H1 (cell line): Measurements from ENCODE around the gene SPSB2. TPM values are rescaled to one million over a fixed set of nuclear protein-coding genes. Genes with fewer than 3 reads are reported as not detected.

Source experiments
- CTCF ChIA-PET: fragments of 300-600 bp; sonication (Branson Sonifier 250); formaldehyde crosslinking; loops from one replicate; lab custom pipeline; 2021; ENCODE audit not compliant: partially characterized antibody; lab: Charles Lee
- POLR2A ChIA-PET: fragments of 300-600 bp; sonication (Branson Sonifier 250); formaldehyde crosslinking; loops from one replicate; lab custom pipeline; 2021; ENCODE audit warnings: inconsistent platforms; ENCODE audit not compliant: partially characterized antibody; lab: Charles Lee
- DNase-seq, 2 experiments: peaks; one replicate each; pipeline versions ENCODE4 v3.0.0 to v3.0.0-alpha.2; 2010 to 2022; ENCODE audit warnings: low spot score in 2 of 2, low read depth in 1 of 2, mixed read lengths in 1 of 2
- FAIRE-seq: peaks from 2 replicates; lab custom pipeline; 2011; peaks lifted over from hg19 to GRCh38; lab: Jason Lieb, UNC
- H2AFZ ChIP-seq: 2 replicates; pipeline ENCODE4 v1.8.1; 2012; ENCODE audit warnings: low read length, inconsistent platforms
- H2AK5ac ChIP-seq: 2 replicates; pipeline ENCODE4 v1.6.1; 2013; ENCODE audit warnings: low read depth, low read length
- H2BK120ac ChIP-seq: replicated peaks from 2 replicates; pipeline ENCODE3; 2013; ENCODE audit warnings: low read depth, low read length, inconsistent platforms
- H2BK12ac ChIP-seq: 2 replicates; pipeline ENCODE4 v1.6.1; 2013; ENCODE audit warnings: low read depth, low read length
- H2BK15ac ChIP-seq: 2 replicates; pipeline ENCODE4 v1.6.1; 2013; ENCODE audit warnings: low read length
- H2BK20ac ChIP-seq: 2 replicates; pipeline ENCODE4 v1.6.1; 2013; ENCODE audit warnings: low read length
- H2BK5ac ChIP-seq: 2 replicates; pipeline ENCODE4 v1.6.1; 2013; ENCODE audit warnings: low read depth, low read length
- H3K14ac ChIP-seq: 2 replicates; pipeline ENCODE4 v1.6.1; 2013; ENCODE audit warnings: inconsistent platforms; ENCODE audit not compliant: insufficient read length
- H3K18ac ChIP-seq: 2 replicates; pipeline ENCODE4 v1.6.1; 2013; ENCODE audit warnings: low read length; ENCODE audit errors: extremely low read depth
- H3K23ac ChIP-seq: 2 replicates; pipeline ENCODE4 v1.6.1; 2013; ENCODE audit warnings: inconsistent platforms; ENCODE audit not compliant: insufficient read length
- H3K23me2 ChIP-seq: 2 replicates; pipeline ENCODE4 v1.6.1; 2013; ENCODE audit warnings: low read depth, low read length
- H3K27ac ChIP-seq: 2 replicates; pipeline ENCODE4 v1.6.1; 2011; ENCODE audit warnings: low read depth, low read length, inconsistent platforms
- H3K27me3 ChIP-seq, 4 experiments: replicated peaks in 1 of 4; 1 replicate in 1 of 4; 2 replicates in 3 of 4; pipeline versions ENCODE4 v1.6.1 to v1.8.1; 2011 to 2013; ENCODE audit warnings: low read length in 3 of 4, mild to moderate bottlenecking in 3 of 4, inconsistent platforms in 2 of 4, mixed read lengths in 2 of 4, moderate library complexity in 1 of 4; ENCODE audit not compliant: control insufficient read depth in 3 of 4, insufficient read depth in 3 of 4; ENCODE audit errors: extremely low read depth in 1 of 4
- H3K36me3 ChIP-seq, 4 experiments: 2 replicates each; pipeline versions ENCODE4 v1.6.1 to v1.8.1; 2011 to 2013; ENCODE audit warnings: mild to moderate bottlenecking in 4 of 4, low read length in 3 of 4, moderate library complexity in 2 of 4, control low read depth in 1 of 4, inconsistent platforms in 1 of 4; ENCODE audit not compliant: insufficient read depth in 4 of 4, control insufficient read depth in 2 of 4
- H3K4ac ChIP-seq: replicated peaks from 2 replicates; pipeline ENCODE3; 2013; ENCODE audit warnings: low read length, low read depth, mixed read lengths, inconsistent platforms; ENCODE audit not compliant: insufficient read length
- H3K4me1 ChIP-seq, 4 experiments: replicated peaks in 1 of 4; 1 replicate in 1 of 4; 2 replicates in 3 of 4; pipeline versions ENCODE4 v1.6.1 to v1.8.1; 2011 to 2013; ENCODE audit warnings: low read length in 3 of 4, inconsistent platforms in 2 of 4, mixed read lengths in 1 of 4; ENCODE audit not compliant: insufficient read depth in 4 of 4, control insufficient read depth in 3 of 4
- H3K4me2 ChIP-seq, 2 experiments: 2 replicates each; pipeline versions ENCODE4 v1.6.1 to v1.8.1; 2011 to 2013; ENCODE audit warnings: low read depth in 2 of 2, low read length in 2 of 2, control low read depth in 1 of 2, inconsistent platforms in 1 of 2, mild to moderate bottlenecking in 1 of 2; ENCODE audit not compliant: insufficient read depth in 1 of 2
- H3K4me3 ChIP-seq, 4 experiments: fragments of 200-600, 300-600 bp in 1 of 4; sonication (generic), shearing (Covaris generic), sonication (Bioruptor Twin) in 1 of 4; 2 replicates each; pipeline versions ENCODE4 v1.5.1 to v1.8.1; 2011 to 2016; ENCODE audit warnings: low read length in 4 of 4, low read depth in 3 of 4, control low read depth in 2 of 4, inconsistent platforms in 2 of 4, mild to moderate bottlenecking in 2 of 4, mixed read lengths in 1 of 4, moderate library complexity in 1 of 4; ENCODE audit not compliant: insufficient read depth in 2 of 4; ENCODE audit errors: extremely low read depth in 1 of 4
- H3K56ac ChIP-seq: replicated peaks from 2 replicates; pipeline ENCODE3; 2013; ENCODE audit warnings: low read depth, mild to moderate bottlenecking, mixed read lengths, low read length, inconsistent platforms; ENCODE audit not compliant: insufficient read length
- H3K79me1 ChIP-seq: 2 replicates; pipeline ENCODE4 v1.6.1; 2013; ENCODE audit warnings: low read depth, low read length, control low read depth
- H3K79me2 ChIP-seq, 2 experiments: 2 replicates each; pipeline versions ENCODE4 v1.6.1 to v1.8.1; 2012 to 2013; ENCODE audit warnings: low read length in 2 of 2, mild to moderate bottlenecking in 2 of 2, inconsistent platforms in 1 of 2; ENCODE audit not compliant: insufficient read depth in 2 of 2, control insufficient read depth in 1 of 2
- H3K9ac ChIP-seq, 4 experiments: replicated peaks in 1 of 4; 1 replicate in 1 of 4; 2 replicates in 3 of 4; pipeline versions ENCODE4 v1.6.1 to v1.8.1; 2011 to 2013; ENCODE audit warnings: low read depth in 3 of 4, low read length in 3 of 4, control low read depth in 2 of 4, mild to moderate bottlenecking in 2 of 4, moderate library complexity in 2 of 4, inconsistent platforms in 1 of 4; ENCODE audit errors: extremely low read depth in 1 of 4
- H3K9me3 ChIP-seq, 2 experiments: 2 replicates each; pipeline versions ENCODE4 v1.6.1 to v1.8.1; 2012 to 2013; ENCODE audit warnings: mild to moderate bottlenecking in 2 of 2, moderate library complexity in 2 of 2, control low read depth in 1 of 2, inconsistent platforms in 1 of 2, low read depth in 1 of 2, low read length in 1 of 2, mixed read lengths in 1 of 2; ENCODE audit not compliant: insufficient read depth in 2 of 2
- H4K20me1 ChIP-seq, 2 experiments: replicated peaks in 1 of 2; 2 replicates each; pipeline versions ENCODE3 to v1.8.1; 2011 to 2013; ENCODE audit warnings: inconsistent platforms in 2 of 2, low read length in 2 of 2, mild to moderate bottlenecking in 1 of 2; ENCODE audit not compliant: insufficient read depth in 2 of 2, control insufficient read depth in 1 of 2
- H4K5ac ChIP-seq: 2 replicates; pipeline ENCODE4 v1.6.1; 2013; ENCODE audit warnings: low read length, low read depth, mixed read lengths, inconsistent platforms; ENCODE audit not compliant: insufficient read length
- H4K8ac ChIP-seq: 2 replicates; pipeline ENCODE4 v1.8.0; 2013; ENCODE audit warnings: mild to moderate bottlenecking, moderate library complexity, low read length, inconsistent platforms; ENCODE audit not compliant: insufficient read depth; ENCODE audit errors: extremely low read depth
- H4K91ac ChIP-seq: replicated peaks from 2 replicates; pipeline ENCODE3; 2013; ENCODE audit warnings: low read length, mixed read lengths, inconsistent platforms; ENCODE audit not compliant: insufficient read length
- CEBPB ChIP-seq: IDR thresholded peaks from 2 replicates; pipeline ENCODE4 v1.6.1; 2012; ENCODE audit warnings: low read depth, low read length
- CTBP2 ChIP-seq: IDR thresholded peaks from 2 replicates; pipeline ENCODE4 v1.7.0; 2011; ENCODE audit warnings: borderline replicate concordance, mild to moderate bottlenecking, moderate library complexity, mixed read lengths, low read length; ENCODE audit not compliant: insufficient read depth, insufficient read length
- FOSL1 ChIP-seq: IDR thresholded peaks from 2 replicates; pipeline ENCODE4 v1.6.1; 2011; ENCODE audit warnings: mild to moderate bottlenecking, low read depth, low read length, moderate library complexity; ENCODE audit not compliant: insufficient read depth
- HDAC6 ChIP-seq: IDR thresholded peaks from one replicate; pipeline ENCODE4 v1.7.1; 2012; ENCODE audit warnings: low read depth, mild to moderate bottlenecking, inconsistent platforms, low read length, moderate library complexity
- JUN ChIP-seq: IDR thresholded peaks from 2 replicates; pipeline ENCODE4 v1.6.1; 2011; ENCODE audit warnings: low read depth, mild to moderate bottlenecking, improper control_type of control experiment, low read length
- MAX ChIP-seq: IDR thresholded peaks from 2 replicates; pipeline ENCODE4 v1.6.1; 2012; ENCODE audit warnings: inconsistent platforms
- NRF1 ChIP-seq: IDR thresholded peaks from 2 replicates; pipeline ENCODE4 v1.6.1; 2011; ENCODE audit warnings: mild to moderate bottlenecking, low read depth, low read length, improper control_type of control experiment
- POLR2AphosphoS5 ChIP-seq: IDR thresholded peaks from 2 replicates; pipeline ENCODE4 v1.6.1; 2011; ENCODE audit warnings: low read depth, low read length
- POU5F1 ChIP-seq: IDR thresholded peaks from 2 replicates; pipeline ENCODE4 v1.6.1; 2011; ENCODE audit warnings: low read depth, mild to moderate bottlenecking, low read length, moderate library complexity
- RAD21 ChIP-seq, 2 experiments: IDR thresholded peaks in 1 of 2; conservative IDR thresholded peaks in 1 of 2; 2 replicates each; pipeline ENCODE4 v1.6.1; 2011; ENCODE audit warnings: low read depth in 2 of 2, low read length in 2 of 2, improper control_type of control experiment in 1 of 2, inconsistent platforms in 1 of 2, mild to moderate bottlenecking in 1 of 2, moderate library complexity in 1 of 2
- RNF2 ChIP-seq: fragments of 200-900, 300-1000 bp; sonication (generic); IDR thresholded peaks from 2 replicates; pipeline ENCODE4 v1.7.1; 2016; ENCODE audit warnings: borderline replicate concordance, low read depth, mild to moderate bottlenecking, antibody characterized with exemption, low read length; ENCODE audit not compliant: poor library complexity, severe bottlenecking; ENCODE audit errors: missing control alignments
- SIX5 ChIP-seq: IDR thresholded peaks from 2 replicates; pipeline ENCODE4 v1.6.1; 2011; ENCODE audit warnings: mild to moderate bottlenecking, low read depth, low read length
- SUZ12 ChIP-seq: fragments of 200-600 bp; sonication (generic); IDR thresholded peaks from 2 replicates; pipeline ENCODE4 v1.6.1; 2012; ENCODE audit warnings: mild to moderate bottlenecking, inconsistent platforms, low read length, moderate library complexity, mixed read lengths
- TEAD4 ChIP-seq: IDR thresholded peaks from 2 replicates; pipeline ENCODE4 v1.6.1; 2012; ENCODE audit warnings: low read depth, low read length, inconsistent platforms, mixed read lengths
- WGBS, 2 experiments: shearing (Covaris generic) in 1 of 2; methylation state at CpG; one replicate each; pipeline versions ENCODE4 v1.1.6 to v1.1.7; 2013 to 2015; ENCODE audit warnings: low lambda C conversion rate in 2 of 2, mixed read lengths in 2 of 2, inconsistent platforms in 1 of 2, low coverage in 1 of 2, missing lambda C conversion rate in 1 of 2; ENCODE audit not compliant: insufficient replicate concordance in 2 of 2, insufficient coverage in 1 of 2, insufficient read length in 1 of 2; ENCODE audit errors: extremely low coverage in 1 of 2, missing lambda C conversion rate in 1 of 2; 5-methylcytosine and 5-hydroxymethylcytosine counted together
- polyA plus RNA-seq, 7 experiments: library from polyadenylated mRNA; depleted of rRNA in 3 of 7; stranded (reverse) in 5 of 7; unstranded in 2 of 7; fragments of >200 nt in 5 of 7; fragments of 200-250 nt in 2 of 7; gene quantifications; 1 replicate in 5 of 7; 2 replicates in 1 of 7; 4 replicates in 1 of 7; pipeline versions ENCODE4 v1.2.1 to v1.2.3, GENCODE V29; 2011 to 2013; ENCODE audit warnings: missing spikeins in 2 of 7, mixed read lengths in 2 of 7
- total RNA-seq: library from RNA; stranded (reverse); fragmentation: NEBNext Ultra II Directional; extraction: Animal tissue kit (Norgen Biotek cat#: 25700); gene quantifications from 2 replicates; pipeline ENCODE4 v1.2.1, GENCODE V29; 2021

Gene SPSB2
- total and polyA plus RNA-seq, 2 of the 8 experiments (the other 6 are each of a cell fraction or from before 2014, with no cell fraction given): 13.0 to 23.2 TPM

DNA sequence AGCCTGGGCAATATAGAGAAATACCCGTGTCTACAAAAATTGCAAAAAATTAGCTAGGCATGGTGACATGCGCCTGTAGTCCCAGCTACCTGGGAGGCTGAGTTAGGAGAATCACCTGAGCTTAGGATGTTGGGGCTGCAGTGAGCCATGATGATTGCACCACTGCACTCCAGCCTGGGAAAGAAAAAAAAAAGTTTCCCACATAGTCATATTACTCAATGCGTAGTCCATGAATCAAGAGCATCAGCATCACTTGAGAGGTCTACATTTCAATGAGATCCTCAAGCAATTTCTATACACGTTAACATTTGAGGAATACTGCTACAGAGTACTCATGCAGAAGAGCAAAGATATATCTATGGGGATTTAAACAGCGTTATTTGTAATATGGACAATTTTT lies 26.3 kb upstream of the SPSB2 start:
- no peak overlapping the region for H2BK20ac ChIP-seq
- H3K23me2 ChIP-seq: no peaks in the 10 kb centered on the region
- H3K79me2 ChIP-seq: no peaks in the 10 kb centered on the region
- no peak overlapping the region for H2BK120ac ChIP-seq
- H2BK15ac ChIP-seq: no peak overlapping the region
- CTCF ChIA-PET: interaction anchor here (0.8 to 13.0 kb wide), 6 partner anchors 8 to 39 kb away, joined by 3 to 74 read pairs (median 11); partner anchors contain the start of genes ENO2, SPSB2 and TPI1
- no peaks in the 10 kb centered on the region for H3K9me3 ChIP-seq
- H2AFZ ChIP-seq: no peak overlapping the region
- no peak overlapping the region for H4K5ac ChIP-seq
- no peak overlapping the region for H3K14ac ChIP-seq
- no peak for FAIRE-seq
- POLR2A ChIA-PET: interaction anchor here (0.9 to 2.1 kb wide), 4 partner anchors 12 to 45 kb away, joined by 3 to 8 read pairs (median 6); partner anchors contain the start of genes C12orf57 and RNU7-1
- no peak overlapping the region for H2BK5ac ChIP-seq
- H3K4ac ChIP-seq: no peak overlapping the region
- no peak overlapping the region for H3K56ac ChIP-seq
- no peak overlapping the region for H4K91ac ChIP-seq
- no peak overlapping the region for H3K4me3 ChIP-seq
- H2BK12ac ChIP-seq: no peak overlapping the region
- DNase-seq: no peak
- no peak overlapping the region for H3K27ac ChIP-seq
- no peak overlapping the region for H2AK5ac ChIP-seq
- no peaks in the 10 kb centered on the region for H3K79me1 ChIP-seq
- no peak overlapping the region for H3K4me2 ChIP-seq
- no peak overlapping the region for H3K18ac ChIP-seq
- H3K23ac ChIP-seq: no peak overlapping the region
- H3K9ac ChIP-seq: no peak overlapping the region
- H3K4me1 ChIP-seq: peaks cover 0 to 8% (median 6%) of the 10 kb centered on the region in 4 experiments; a peak in 3 of 7 replicates
- no peaks in the 10 kb centered on the region for H4K20me1 ChIP-seq
- no peak overlapping the region for H4K8ac ChIP-seq
- H3K27me3 ChIP-seq: no peaks in the 10 kb centered on the region
- WGBS, 2 experiments: 82% methylated on average over 5 of the region's 5 CpGs; no CpG with 5 or more reads in 1 of the 2 experiments
- no peaks in the 10 kb centered on the region for H3K36me3 ChIP-seq
- TF ChIP-seq SUZ12: no peak
- no peak for TF ChIP-seq TEAD4
- TF ChIP-seq RAD21 (IDR thresholded peaks at IDR 0.05 in 1 of 2, conservative IDR thresholded peaks at IDR 0.05 in 1 of 2; ENCODE audit: low read depth in 2 of 2, low read length in 2 of 2): no peak
- no peak for TF ChIP-seq RNF2
- no peak for TF ChIP-seq CEBPB
- no peak for TF ChIP-seq HDAC6
- TF ChIP-seq JUN: no peak
- no peak for TF ChIP-seq MAX
- no peak for TF ChIP-seq POU5F1
- TF ChIP-seq CTBP2: no peak
- TF ChIP-seq FOSL1: no peak
- TF ChIP-seq SIX5: no peak
- TF ChIP-seq NRF1: no peak
- no peak for TF ChIP-seq POLR2AphosphoS5
